NCI-H446 treated with DMSO at 0.1 percent for 48 hours (cell line): Measurements from ENCODE around the gene RNF167.
"Not testable (repeated sequence)": the region's sequence is repeated elsewhere in the genome, so short reads cannot be mapped to it uniquely, and the experiment has no call there.

ENCODE experiments used
- DNase-seq: peaks from one replicate; lab custom pipeline; 2025; lab: John Stamatoyannopoulos, UW

RNF167 gene

DNA sequence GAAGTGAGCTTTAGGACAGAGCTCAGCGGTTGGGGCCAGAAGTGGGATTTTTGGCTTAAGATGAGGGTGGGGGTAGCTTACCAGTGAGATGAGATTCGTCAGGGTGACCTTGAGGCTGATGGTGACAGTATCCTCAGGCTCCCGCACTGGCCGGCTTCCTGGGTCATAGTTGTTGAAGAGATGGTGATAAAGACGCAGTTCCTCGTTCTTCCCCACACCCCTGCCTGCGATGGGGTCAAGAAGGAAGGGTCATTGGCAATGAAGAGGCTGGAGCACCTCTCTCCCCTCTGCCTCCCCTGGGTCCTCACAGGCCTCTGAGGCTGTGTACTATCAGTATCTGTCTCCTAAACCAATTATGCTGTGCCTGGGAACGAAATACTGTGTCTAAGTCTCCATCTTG is 37.5 kb upstream of the RNF167 start:
- no peak for DNase-seq

DNA sequence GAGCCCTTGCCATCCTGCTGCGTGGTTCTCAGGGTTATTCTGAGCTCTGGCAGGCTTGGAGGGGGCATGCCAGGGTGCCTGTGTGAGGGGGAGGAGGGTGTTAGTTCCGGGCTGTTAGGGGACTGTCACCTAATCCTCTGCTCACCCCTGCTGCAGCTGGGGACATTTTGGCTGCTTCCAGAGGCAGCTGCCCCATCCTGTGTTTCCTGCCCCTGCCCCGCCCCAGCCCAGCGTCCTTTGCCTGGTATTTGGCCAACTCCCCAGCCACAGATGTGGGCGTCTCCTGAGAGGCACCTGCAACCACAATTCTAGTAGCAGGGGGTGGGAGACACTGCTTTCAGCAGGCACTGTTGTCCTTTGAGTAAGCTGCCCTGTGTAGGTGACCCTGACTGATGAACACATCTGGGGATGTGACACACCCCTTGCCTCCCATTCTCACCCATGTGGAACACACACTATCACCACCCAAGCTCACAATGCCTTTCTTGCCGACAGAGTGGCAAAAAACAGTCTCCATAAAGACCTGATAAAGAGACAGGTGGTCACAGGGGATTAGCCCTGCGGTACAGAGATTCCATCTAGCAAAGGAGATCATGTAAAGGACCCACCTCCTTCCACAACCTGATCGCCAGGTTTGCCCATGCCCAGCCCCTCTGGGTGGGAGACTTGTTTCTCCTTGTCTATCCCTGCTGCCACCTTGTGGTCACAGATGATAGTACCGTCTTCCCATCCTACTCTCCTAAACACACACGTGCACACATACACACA is 36.8 kb upstream of the RNF167 start, which contains the start of gene CHRNE:
Gene CHRNE, minus strand, starts transcription at position 48 of the 768 bp plus-strand sequence. Its CDS starts 35 bp downstream, at position 13.
- DNase-seq, result no peak

DNA sequence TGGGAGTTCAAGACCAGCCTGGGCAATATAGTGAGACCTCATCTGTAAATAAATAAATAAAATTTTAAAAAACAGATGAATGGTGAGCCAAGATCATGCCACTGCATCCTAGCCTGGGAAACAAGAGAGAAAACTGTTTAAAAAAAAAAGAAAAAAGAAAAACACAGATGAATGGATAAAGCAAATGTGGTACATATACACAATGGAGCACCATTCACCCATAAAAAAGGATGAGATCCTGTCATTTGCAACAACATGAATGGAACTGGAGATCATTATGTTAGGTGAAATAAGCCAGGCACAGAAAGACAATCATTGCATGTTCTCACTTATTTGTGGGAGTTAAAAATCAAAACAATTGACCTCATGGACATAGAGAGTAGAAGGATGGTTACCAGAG is 33.4 kb upstream of the RNF167 start:
- not testable (repeated sequence) for DNase-seq

DNA sequence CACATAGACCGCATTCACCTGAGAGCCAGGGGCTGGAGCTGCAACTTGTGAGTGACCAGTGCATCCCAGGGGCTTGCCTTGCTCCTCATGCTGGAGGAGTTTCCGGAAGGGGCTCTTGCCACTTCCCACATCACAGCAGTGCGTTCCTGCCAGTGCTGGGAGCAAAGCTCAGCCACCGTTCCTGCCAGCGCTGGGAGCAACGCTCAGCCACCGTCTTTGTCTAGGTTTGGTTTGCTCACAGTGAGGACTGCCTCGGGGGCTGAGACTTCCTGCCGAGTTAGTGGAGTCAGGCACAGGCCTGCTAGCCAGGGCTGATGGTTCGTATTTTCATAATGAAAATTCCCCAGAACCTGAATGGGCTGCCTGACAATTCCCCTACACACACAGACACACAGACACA is 31.8 kb upstream of the RNF167 start:
- DNase-seq, result no peak

DNA sequence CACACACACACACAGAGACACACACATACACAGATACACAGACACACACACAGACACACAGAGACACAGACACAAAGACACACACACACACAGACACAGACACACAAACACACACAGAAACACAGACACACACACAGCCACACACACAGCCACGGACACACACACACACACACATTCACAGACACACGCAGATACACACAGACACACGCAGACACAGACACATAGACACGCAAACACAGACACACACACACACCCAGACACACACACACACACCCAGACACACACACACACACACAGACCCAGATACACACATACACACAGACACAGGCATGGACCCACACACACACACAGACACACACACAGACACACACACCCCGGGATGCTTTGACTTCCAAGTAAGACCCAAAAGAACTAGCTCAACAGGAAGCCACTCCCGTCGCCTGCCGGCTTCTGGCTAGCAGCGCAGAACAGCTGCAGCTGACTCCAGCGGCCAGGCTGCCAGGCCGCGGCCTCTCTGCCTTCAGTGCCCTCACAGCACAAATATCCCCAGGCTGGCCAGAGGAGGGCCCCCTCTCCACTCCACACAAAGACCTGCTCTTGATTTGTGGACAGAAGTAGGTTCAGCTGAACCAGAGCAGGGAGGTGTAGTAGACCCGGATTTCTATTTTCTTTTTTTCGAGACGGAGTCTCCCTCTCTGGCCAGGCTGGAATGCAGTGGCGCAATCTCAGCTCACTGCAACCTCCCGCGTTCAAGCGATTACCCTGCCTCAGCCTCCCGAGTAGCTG is 31.2 kb upstream of the RNF167 start:
- peak; percentile 55 for DNase-seq

DNA sequence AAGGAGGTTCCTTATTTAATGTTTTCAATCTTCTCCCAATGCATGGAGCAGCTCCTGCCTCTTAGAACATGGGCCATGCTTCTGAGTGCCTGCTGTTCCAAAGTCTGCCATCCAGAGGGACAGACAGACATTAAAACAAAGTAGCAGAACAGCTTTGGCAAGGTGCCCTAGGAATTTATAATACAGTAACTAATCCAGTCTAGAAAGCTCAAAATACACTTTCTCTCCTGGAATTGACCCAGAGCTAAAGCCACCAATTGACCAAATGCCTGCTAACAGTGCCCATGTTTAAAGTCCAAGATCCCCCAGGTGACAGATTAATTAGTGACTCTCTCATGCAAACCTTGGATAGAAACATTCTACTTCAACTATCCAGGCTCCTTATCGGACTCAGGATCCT is 26.1 kb upstream of the RNF167 start:
- no peak for DNase-seq

DNA sequence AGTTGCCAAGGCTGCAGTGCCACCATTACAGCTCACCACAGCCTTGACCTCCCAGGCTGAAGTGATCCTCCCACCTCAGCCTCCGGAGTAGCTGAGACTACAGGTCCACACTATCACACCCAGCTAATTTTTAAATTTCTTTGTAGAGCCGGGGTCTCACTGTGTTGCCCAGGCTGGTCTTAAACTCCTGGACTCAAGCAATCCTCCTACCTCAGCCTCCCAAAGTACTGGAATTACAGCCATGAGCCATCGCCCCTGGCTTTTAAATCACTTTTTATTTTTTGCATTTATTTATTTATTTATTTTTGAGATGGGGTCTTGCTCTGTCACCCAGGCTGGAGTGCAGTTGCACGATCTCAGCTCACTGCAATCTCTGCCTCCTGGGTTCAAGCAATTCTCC is 25.5 kb upstream of the RNF167 start:
- not testable (repeated sequence) for DNase-seq

DNA sequence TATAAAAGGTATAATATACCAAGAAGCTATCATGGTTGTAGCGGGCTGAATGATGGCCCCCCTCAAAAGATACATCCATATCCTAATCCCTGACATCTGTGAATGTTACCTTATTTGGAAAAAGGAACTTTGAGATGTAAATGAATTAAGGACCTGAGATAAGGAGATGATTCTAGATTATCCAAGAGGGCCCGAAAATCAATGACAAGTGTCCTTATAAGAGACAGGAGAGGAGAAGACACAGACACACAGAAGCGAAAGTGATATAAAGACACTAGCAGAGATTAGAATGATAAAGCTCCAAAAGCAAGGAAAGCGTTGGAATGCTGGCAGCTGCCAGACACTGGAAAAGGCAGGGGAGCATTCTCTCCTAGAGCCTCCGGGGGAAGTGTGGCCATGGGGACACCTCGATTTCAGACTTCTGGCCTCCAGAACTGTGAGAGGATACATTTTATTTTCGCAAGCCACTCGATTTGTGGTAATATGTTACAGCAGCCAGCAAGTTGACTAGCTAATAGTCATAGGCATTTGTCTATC is 20.5 kb upstream of the RNF167 start:
- DNase-seq, result no peak

DNA sequence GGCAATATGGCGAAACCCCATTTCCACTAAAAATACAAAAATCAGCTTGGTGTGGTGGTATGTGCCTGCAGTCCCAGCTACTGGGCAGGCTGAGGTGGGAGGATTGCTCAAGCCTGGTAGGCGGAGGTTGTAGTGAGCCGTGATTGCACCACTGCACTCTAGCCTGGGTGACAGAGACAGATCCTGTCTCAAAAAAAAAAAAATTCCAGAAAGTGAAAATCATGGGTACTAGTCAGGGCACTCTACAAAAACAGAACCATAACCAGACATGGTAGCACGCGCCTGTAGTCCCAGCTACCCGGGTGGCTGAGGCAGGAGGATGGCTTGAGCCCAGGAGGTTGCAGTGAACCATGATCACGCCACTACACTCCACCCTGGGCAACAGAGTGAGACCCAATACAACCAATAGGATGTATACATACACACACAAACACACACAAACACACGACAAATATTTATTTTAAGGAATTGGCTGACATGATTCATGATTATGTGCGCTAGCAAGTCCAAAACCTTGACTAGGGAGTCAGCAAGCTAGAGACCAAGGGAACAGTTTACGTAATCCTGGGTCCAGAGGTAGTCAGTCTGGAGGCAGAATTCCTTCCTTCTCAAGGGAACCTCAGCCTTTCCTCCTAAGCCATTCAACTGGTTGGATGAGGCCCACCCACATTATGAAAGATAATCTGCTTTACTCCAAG is 19.6 kb upstream of the RNF167 start:
- DNase-seq, result no peak

DNA sequence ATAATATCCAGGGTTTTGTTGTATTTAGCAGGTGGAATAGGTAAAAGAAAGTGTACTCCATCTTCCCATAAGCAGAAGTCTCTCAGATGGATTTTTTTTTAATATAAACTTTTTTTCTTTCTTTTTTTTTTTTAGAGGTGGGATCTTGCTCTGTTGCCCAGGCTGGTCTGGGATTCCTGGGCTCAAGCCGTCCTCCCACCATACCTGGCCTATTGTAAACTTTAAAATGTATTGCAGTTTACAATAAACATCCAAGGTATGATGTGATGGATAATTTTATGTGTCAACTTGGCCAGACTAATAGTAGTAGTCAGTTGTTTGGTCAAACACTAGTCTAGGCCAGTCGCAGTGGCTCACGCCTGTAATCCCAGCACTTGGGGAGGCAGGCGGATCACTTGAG is 18.7 kb upstream of the RNF167 start:
- DNase-seq, result no peak

DNA sequence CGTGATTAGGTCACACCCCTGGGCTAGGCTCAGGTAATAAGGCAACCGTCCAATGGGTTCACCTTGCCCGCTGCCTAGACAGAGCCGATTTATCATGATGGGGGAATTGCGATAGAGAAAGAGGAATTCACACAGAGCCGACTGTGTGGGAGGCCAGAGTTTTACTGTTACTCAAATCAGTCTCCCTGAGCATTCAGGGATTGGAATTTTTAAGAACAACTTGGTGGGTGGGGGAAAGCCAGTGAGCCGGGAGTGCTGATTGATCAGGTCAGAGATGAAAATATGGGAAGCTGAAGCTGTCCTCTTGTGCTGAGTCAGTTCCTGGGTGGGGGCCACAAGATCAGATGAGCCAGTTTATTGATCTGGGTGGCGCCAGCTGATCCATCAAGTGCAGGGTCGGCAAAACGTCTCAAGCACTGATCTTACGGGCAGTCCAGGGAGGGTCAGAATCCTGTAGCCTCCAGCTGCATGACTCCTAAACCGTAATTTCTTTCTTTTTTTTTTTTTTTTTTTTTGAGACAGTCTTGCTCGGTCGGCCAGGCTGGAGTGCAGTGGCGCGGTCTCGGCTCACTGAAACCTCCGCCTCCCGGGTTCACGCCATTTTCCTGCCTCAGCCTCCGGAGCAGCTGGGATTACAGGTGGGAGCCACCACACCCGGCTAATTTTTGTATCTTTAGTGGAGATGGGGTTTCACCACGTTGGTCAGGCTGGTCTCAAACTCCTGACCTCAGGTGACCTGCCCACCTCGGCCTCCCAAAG is 13.3 kb upstream of the RNF167 start:
- DNase-seq, result not testable (repeated sequence)

DNA sequence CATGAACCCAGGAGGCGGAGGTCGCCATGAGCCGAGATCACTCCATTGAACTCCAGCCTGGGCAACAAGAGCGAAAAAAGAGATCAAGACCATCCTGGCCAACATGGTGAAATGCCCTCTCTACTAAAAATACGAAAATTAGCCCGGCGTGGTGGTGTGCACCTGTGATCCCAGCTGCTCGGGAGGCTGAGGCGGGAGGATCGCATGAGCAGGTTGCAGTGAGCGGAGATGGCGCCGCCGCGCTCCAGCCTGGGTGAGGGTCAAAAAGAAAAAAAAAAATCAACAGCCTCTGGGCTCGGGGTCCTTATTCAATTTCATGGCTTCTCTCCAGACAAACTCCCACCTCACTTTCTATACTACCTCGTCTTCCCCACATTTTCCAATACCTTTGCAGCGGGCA is 11.2 kb upstream of the RNF167 start:
- DNase-seq, result no peak

DNA sequence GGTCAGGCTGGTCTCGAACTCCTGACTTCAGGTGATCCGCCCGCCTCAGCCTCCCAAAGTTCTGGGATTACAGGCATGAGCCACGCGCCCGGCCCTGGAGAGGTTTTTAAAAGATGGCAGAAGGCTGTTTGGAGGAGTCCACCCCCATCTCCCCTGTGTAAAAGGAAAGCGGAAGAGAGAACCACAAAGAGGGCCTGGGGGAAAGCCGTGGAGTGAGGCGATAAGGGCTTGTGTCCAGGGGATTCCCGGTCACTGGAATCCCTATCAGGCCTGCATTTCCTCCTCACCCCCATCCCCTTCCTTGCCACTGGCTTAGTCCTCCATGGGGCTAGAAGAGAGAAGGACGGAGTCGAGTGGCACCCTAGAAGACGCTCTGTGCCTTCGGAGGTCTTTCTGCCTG is 8.1 kb upstream of the RNF167 start, which contains the start of gene GP1BA:
Gene GP1BA, plus strand, starts transcription at position 315 of the 400 bp plus-strand sequence. CDS start 328 bp downstream, outside the sequence.
- no peak for DNase-seq

DNA sequence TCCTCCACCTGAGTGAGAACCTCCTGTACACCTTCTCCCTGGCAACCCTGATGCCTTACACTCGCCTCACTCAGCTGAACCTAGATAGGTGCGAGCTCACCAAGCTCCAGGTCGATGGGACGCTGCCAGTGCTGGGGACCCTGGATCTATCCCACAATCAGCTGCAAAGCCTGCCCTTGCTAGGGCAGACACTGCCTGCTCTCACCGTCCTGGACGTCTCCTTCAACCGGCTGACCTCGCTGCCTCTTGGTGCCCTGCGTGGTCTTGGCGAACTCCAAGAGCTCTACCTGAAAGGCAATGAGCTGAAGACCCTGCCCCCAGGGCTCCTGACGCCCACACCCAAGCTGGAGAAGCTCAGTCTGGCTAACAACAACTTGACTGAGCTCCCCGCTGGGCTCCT is 7.3 kb upstream of the RNF167 start:
- no peak for DNase-seq

DNA sequence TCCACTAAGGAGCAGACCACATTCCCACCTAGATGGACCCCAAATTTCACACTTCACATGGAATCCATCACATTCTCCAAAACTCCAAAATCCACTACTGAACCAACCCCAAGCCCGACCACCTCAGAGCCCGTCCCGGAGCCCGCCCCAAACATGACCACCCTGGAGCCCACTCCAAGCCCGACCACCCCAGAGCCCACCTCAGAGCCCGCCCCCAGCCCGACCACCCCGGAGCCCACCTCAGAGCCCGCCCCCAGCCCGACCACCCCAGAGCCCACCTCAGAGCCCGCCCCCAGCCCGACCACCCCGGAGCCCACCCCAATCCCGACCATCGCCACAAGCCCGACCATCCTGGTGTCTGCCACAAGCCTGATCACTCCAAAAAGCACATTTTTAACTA is 6.4 kb upstream of the RNF167 start:
- DNase-seq, result no peak

DNA sequence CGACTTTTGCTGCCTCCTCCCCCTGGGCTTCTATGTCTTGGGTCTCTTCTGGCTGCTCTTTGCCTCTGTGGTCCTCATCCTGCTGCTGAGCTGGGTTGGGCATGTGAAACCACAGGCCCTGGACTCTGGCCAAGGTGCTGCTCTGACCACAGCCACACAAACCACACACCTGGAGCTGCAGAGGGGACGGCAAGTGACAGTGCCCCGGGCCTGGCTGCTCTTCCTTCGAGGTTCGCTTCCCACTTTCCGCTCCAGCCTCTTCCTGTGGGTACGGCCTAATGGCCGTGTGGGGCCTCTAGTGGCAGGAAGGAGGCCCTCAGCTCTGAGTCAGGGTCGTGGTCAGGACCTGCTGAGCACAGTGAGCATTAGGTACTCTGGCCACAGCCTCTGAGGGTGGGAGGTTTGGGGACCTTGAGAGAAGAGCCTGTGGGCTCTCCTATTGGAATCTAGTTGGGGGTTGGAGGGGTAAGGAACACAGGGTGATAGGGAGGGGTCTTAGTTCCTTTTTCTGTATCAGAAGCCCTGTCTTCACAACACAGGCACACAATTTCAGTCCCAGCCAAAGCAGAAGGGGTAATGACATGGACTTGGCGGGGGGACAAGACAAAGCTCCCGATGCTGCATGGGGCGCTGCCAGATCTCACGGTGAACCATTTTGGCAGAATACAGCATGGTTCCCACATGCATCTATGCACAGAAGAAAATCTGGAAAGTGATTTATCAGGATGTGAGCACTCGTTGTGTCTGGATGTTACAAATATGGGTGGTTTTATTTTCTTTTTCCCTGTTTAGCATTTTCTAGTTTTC is 5.7 kb upstream of the RNF167 start:
- no peak for DNase-seq

DNA sequence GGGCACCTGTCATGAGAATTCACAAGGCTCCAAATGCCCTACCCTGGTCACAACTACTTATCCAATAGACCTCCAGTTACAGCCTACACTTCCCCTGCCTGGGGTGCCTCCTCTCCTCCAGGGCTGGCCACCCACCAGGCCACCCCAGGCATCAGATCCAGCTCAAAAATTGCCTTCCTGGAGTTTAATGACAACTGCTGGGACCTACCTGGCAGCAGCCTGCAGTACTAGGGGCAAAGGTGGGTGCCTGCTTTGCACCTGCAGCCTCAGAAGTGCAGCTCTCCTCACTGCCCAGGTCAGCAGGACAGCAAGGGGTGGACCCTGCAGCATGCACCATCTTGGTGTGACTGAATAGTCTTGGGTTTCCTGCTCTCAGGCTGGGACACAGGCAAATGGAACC is 4.4 kb upstream of the RNF167 start:
- no peak for DNase-seq

DNA sequence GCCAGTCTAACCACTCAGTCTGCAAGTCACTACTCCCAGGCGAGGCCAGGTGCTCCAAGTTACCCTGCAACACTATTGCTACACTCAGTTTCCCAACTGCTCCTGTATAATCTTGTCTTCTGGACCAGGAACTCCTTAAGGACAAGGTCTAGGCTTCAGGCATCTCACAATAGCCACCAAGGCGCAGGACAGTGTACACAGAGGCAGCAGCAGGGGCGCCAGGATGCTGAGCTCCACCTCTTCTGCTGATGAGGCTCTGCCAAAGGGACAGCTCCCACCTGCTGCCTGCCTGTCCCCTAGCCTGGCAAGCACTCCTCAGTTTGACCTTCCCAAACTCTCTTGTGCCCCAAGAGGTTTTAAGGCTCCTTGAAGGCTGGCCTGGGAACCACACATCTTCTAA is 3.6 kb upstream of the RNF167 start:
- no peak for DNase-seq

DNA sequence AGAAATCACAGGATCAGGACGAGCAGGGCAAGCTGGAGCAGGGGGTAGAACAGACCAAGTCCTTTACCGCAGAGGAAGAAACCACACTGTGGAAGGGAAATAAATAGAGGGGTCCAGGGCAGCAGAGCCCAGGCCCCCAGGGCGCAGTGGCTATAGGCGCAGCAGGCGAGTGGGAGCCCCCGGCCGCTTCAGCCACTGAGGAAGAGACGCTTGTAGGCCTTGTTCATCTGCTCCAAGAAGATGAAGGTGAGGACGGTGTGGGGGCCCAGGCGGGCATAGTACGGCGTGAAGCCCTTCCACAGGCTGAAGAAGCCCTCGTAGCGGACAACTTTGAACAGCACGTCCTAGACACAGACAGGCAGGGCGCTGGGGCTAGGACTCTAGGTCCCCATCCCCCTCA is 2.5 kb upstream of the RNF167 start:
- DNase-seq, result no peak

DNA sequence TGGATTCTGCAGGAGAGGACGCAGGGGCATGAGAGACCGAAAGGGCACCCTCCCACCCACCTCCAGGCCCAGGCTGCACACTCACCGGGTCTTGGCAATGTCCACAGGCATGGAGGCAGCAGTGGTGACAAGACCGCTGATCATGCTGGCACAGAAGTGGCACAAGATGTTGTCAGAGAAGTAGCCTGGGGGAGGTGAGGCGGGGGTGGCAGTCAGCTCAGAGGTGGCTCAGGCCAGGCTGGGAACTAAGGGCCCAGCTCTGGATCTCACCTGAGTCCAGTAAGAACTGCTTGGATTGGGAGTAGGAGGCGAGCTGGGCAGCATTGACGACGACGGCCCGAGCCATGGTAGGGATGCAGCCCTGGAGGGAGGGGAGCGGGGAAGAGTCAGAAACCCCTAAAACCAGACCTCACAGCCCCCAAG is 2.0 kb upstream of the RNF167 start:
- DNase-seq, result no peak
